SK-N-MC (cell line): ENCODE results near the gene CBFA2T2.

ENCODE experiments used
- EZH2 ChIP-seq: fragments of 200-600 bp; sonication (generic); IDR thresholded peaks from one replicate; pipeline ENCODE4 v1.6.1; 2017; ENCODE audit warnings: antibody characterized with exemption
- FOXP2 ChIP-seq: optimal IDR thresholded peaks from 2 replicates; pipeline ENCODE3; 2011; ENCODE audit warnings: mild to moderate bottlenecking, moderate library complexity; ENCODE audit not compliant: insufficient read depth; ENCODE audit errors: extremely low read length, control extremely low read depth
- POLR2AphosphoS5 ChIP-seq: IDR thresholded peaks from 2 replicates; pipeline ENCODE4 v1.6.1; 2012; ENCODE audit warnings: mild to moderate bottlenecking, low read depth, low read length, borderline replicate concordance

DNA sequence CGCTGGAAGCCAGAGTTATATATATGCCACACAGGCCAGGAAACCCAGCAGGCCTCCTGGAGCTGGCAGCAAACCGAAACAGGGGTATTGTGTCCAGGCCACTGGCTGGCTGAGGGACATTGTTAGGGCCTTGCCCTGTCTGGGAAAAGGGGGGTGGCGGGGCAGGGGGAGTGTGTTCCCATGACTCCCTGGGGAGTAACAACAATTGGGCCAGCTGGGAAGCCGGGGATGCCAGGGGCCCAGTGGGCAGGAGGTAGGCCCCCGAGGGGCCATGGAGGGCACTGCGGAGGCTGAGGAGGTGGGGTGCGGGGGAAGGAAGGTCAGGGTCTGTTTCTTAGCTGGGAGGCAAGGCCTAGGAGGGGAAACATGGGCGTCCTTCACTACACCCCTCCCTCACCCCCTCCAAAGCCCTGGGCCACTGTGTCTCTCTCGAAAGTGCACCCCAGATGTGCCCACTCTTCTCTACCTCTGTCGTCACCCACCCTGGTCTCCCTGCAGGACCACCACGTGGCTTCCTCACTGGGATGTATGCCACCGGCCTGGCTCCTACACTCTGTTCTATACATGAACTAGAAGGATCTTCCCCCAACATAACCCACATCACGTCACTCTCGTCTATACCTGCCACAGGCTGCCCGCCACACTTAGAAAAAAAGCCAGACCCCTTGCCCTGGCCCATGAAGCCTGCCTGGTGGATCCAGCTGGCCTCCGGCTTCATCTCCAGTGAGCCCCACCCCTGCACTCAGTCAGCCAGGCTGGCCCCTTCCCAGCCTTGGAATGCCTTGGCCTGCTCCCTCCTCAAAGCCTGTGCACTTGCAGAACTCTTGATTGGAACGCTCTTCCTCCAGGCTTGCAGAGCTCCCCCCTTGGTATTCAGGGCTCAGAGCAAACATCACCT lies 204.1 kb downstream of the CBFA2T2 start:
- TF ChIP-seq POLR2AphosphoS5 (no peak), EZH2 (no peak), FOXP2 (no peak)
